Measurements from ENCODE around the gene SH3D21.
A peak's percentile ranks its signal among the peaks of the same experiment; 100 is the strongest.

The SH3D21 gene

GRCh38 chr1:36359911-36360550 lies 53.9 kb downstream of the SH3D21 start:
- no peak for DNase-seq

GRCh38 chr1:36365381-36365780 lies 59.2 kb downstream of the SH3D21 start:
- DNase-seq = peak; percentile 77 to 89

GRCh38 chr1:36366091-36366661 lies 60.0 kb downstream of the SH3D21 start:
- peak; percentile 16 to 17 for DNase-seq

GRCh38 chr1:36367066-36367465 lies 60.9 kb downstream of the SH3D21 start:
- DNase-seq = no peak

- DNase-seq = no peak
Observed at GRCh38 chr1:36367798-36368197, 61.6 kb downstream of the SH3D21 start.

GRCh38 chr1:36369061-36369861 lies 63.1 kb downstream of the SH3D21 start:
- DNase-seq = peak; percentile 55 to 58
